Uterus (tissue), 2 donors: Measurements from ENCODE around the gene TOX3.

Experiments
- CTCF ChIP-seq, 4 experiments: fragments of 200-600 bp in 2 of 4; fragments of 450-650 bp in 2 of 4; sonication (generic) in 2 of 4; IDR thresholded peaks; one replicate each; pipeline ENCODE4 v1.5.1; 2016 to 2019; ENCODE audit warnings: antibody characterized with exemption in 4 of 4, mild to moderate bottlenecking in 2 of 4, moderate library complexity in 1 of 4
- POLR2A ChIP-seq, 2 donors: fragments of 450-650 bp; IDR thresholded peaks; one replicate each; pipeline ENCODE4 v1.6.1; 2016; ENCODE audit warnings: antibody characterized with exemption in 2 of 2, mild to moderate bottlenecking in 1 of 2, moderate library complexity in 1 of 2

GRCh38 chr16:52473096-52473495, 73.8 kb downstream of the TOX3 start:
- no peak for TF ChIP-seq POLR2A (IDR thresholded peaks at IDR 0.05)
- TF ChIP-seq CTCF (IDR thresholded peaks at IDR 0.05) = no peak
